IPS-NIHi11 (cell line): ENCODE data around the gene PI4KA.
"Not testable (repeated sequence)": the region's sequence is repeated elsewhere in the genome, so short reads cannot be mapped to it uniquely, and the experiment has no call there.

Source experiments
- DNase-seq: peaks from one replicate; pipeline ENCODE4 v3.0.0; 2012; ENCODE audit warnings: mixed read lengths, low spot score

Gene PI4KA

DNA sequence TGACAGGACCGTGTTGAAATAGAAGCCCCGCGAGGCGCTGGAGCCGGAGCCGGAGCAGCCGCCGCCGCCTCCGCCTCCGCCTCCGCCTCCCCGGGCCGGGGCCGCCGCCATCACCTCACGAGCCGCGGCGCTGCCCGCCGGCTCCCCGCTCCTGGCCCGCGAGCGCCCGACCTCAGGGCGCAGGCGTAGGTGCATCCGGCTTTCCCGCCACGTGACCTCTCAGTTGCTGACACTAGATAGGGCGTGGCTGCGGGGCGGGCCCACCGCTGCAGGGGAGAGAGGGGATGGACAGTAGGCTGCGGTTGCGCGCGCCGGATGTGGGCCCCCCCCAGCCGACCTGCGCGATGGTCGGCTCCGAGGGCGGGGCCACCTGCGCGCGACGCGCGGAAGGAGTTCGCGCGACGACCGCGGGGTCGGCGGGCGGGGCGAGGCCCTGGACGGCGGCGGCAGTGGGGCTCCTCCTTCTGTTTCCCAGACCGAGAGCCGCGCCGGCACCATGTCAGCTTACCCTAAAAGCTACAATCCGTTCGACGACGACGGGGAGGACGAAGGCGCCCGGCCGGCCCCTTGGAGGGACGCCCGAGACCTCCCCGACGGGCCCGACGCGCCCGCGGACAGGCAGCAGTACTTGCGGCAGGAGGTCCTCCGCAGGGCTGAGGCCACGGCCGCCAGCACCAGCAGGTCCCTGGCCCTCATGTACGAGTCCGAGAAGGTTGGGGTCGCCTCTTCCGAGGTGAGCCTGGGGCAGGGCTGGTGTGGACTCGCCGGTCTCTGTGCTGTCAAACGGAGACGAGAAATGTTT, at the start of gene PI4KA, which contains the start of gene SNAP29:
Gene PI4KA, minus strand, starts transcription at position 197 of the 802 bp plus-strand sequence. Its CDS starts 86 bp downstream, at position 111.
Gene SNAP29, plus strand, starts transcription at position 393 of the 802 bp plus-strand sequence. Its CDS starts 104 bp downstream, at position 497.
- DNase-seq: peak; percentile 99

GRCh38 chr22:20906387-20906767, 47.8 kb upstream of the PI4KA start:
- no peak for DNase-seq

- DNase-seq: no peak
These were observed 47.1 kb upstream of the PI4KA start for GRCh38 chr22:20905415-20906386.

DNA sequence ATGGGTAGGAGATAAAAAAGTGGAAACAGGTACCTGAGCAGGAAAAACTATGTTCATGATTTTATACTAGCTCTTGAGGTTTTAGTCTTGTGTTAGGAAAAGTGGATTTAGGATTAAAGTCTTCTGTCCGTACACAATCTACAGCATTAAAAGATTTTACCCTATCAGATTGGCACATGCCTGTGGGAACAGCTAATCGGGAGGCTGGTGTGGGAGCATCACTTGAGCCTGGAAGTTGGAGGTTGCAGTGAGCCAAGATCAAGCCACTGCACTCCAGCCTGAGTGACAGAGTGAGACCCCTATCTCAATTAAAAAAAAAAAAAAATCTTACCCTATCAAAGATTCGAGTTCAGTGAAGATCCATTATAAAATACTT, 46.4 kb upstream of the PI4KA start:
- no peak for DNase-seq

GRCh38 chr22:20904008-20904979, 45.7 kb upstream of the PI4KA start:
- no peak for DNase-seq

DNA sequence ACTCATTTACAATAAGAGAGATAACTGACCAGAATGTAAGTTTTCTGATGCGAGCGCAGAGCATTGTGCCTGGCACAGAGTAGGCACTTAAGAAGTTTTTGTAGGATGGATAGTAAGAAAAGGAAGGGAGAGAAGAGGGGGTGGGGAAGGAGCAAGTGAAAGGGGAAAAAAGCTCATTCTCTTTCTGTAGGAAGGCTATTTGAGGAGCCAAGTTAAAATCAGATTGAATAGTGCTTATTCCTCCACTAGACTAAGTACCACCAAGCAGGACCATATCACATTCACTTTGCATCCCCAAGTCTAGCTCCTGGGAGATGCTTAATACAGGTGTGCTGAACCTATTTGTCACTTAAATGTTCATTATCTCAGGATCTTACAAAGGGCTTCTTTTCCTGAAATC, 44.5 kb upstream of the PI4KA start:
- no peak for DNase-seq

DNA sequence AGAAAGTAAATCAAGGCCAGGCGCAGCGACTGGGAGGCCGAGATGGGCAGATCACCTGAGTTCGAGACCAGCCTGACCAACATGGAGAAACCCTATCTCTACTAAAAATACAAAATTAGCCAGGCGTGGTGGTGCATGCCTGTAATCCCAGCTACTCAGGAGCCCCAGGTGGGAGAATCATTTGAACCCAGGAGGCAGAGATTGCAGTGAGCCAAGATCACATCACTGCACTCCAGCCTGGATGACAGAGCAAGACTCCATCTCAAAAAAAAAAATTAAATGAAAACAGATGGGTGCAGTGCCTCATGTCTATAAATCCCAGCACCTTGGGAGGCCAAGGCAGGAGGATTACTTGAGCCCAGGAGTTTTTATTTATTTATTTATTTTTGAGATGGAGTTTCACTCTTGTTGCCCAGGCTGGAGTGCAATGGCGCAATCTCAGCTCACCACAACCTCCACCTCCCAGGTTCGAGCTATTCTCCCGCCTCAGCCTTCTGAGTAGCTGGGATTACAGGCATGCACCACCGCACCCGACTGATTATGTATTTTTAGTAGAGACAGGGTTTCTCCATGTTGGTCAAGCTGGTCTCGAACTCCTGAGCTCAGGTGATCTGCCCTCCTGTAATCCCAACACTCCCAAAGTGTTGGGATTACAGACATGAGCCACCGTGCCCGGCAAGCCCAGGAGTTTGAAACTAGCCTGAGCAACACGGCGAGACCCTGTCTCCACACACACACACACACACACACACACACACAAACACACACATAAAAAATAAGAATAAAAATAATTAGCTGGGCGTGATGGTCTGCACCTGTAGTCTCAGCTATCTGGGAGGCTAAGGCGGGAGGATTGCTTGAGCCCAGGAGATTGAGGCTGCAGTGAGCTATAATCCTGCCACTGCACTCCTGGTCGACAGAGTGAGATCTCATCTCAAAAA, 42.8 kb upstream of the PI4KA start:
- DNase-seq: not testable (repeated sequence)

DNA sequence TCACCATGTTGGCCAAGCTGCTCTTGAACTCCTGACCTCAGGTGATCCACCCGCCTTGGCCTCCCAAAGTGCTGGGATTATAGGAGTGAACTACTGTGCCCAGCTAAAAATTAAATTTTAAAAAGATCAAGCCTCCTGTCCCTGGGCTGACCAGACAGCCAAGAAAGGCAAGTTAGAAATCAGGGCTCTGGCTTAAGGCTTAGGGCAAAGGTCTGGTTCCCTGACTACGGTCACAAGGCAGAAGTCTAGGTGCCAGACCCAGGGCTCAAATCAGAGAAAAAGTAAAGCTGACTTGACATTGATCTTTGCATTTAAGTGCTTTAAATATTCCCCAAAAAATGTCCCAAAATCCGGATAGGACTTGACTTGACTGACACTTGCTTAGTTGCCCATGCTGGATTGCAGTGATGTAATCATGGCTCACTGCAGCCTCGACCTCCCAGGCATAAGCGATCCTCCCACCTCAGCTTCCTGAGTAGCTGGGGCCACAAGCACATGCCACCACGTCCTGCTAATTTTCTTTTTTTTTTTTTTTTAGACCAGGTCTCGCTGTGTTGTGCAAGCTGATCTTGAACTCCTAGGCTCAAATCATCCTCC, 41.3 kb upstream of the PI4KA start:
- DNase-seq: no peak

- not testable (repeated sequence) for DNase-seq
These were observed 39.1 kb upstream of the PI4KA start for GRCh38 chr22:20897737-20898136.

DNA sequence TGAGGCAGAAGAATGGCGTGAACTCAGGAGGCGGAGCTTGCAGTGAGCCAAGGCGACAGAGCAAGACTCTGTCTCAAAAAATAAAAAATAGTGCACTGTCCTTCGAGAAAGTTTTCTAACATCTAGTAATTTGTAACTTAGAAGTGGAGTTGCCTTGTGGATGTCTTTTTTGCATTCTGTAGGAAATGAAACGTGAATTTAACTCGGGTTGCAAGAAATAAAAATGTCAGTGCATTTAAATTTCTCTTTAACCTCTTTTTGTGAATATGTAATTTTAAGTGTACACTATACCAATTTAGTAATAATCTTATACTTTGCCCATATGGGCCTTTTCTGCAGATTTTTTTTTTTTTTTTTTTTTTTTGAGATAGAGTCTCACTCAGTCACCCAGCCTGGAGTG, 32.4 kb upstream of the PI4KA start:
- DNase-seq: no peak

GRCh38 chr22:20889904-20890540, 31.4 kb upstream of the PI4KA start:
- DNase-seq: no peak

DNA sequence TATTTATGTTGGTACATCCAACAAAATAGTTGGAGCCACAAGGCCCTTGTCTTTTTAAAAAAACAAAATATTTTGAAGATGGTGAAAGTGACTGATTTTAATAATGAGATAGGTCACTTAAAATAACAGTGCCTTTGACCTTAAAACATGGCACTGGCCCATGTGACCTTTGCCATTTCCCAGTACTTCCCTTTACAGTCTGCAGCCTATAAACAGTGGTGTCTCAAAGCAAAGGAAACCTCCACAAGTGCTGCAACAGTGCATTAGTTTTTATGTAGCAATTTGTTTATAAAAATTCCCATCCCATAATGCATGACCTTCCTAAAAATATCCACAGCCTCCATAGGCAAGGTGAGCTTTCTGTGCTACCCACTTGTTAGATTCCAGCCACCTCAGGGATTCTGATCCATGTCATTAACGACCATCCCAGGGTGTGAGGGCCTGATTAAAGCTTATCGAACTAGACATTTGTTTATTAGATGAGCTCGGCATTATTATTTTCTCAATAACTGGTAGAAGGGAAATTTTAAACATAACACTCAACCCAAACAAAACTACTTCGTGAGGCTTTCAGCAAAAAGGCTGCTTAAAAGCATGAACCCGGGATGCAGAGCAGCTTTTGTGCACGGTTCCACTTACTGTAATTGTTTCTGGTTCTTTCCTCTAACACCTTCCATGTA, 30.6 kb upstream of the PI4KA start:
- no peak for DNase-seq

DNA sequence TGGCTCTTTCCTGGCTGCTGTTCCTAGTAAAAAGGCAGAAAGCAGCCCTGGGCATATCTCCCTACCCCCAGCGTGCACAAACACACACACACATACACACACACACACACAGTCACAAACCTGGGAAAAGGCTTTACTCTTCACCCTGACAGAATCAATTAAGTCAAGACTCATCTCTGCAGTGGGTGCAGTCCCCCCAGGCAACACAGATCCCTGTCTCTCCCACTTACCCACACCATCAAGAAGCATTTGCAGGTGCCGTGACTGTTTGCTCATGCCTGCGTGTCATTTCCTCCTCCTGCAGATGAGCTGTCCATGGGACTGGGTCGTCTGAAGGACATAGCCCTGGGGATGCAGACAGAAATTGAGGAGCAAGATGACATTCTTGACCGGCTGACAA, 28.8 kb upstream of the PI4KA start:
- no peak for DNase-seq

- peak; percentile 90 for DNase-seq
These were observed 27.1 kb upstream of the PI4KA start for GRCh38 chr22:20885557-20886323.

DNA sequence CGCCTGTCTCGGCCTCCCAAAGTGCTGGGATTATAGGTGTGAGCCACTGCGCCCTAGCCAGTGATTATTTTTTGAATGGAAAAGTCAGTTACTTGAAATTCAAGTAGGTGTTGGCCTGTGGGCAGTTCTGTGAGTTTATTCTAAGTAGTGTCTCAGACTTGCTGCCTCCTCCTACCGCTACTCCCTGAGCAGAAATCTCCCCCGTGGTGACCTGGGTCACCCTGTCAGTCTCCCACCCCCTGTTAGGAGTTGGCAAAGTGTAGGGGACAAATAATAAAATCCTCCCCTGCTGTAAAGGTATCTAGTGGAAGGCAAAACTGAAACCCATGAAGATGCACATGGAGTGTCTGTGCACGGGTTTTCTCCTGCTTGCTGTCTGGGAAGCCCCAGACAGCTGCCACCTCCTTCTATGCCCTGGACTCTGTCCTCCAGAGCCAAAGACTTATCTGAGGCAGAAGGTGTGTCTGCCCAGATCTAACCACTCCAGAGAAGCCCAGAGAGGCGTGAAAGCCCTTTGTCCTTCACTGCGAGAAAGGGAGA, 26.5 kb upstream of the PI4KA start:
- DNase-seq: no peak

- no peak for DNase-seq
These were observed 25.8 kb upstream of the PI4KA start for GRCh38 chr22:20884454-20884853.

DNA sequence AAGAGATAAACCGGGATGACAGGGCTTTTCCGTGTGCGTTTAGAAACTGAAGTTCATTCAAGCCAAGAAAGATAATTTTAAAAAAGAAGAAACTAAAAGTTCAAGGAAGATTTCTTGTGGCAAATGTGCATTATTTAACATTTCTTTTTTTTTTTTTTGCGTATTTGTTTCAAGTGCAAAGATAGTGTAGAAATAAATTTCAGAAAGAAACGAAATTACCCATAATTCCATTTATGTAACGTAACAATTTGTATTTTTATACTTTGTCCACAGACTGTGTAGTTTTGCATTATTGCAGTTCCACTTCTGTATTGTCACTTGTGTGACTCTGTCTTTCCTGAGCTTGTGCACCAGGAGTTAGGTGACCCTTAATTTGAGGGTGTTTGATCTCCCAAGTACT, 24.2 kb upstream of the PI4KA start:
- no peak for DNase-seq
